ENCODE results near the gene C19orf38.
"Not testable (repeated sequence)": the region's sequence is repeated elsewhere in the genome, so short reads cannot be mapped to it uniquely, and the experiment has no call there.

The C19orf38 gene

DNA sequence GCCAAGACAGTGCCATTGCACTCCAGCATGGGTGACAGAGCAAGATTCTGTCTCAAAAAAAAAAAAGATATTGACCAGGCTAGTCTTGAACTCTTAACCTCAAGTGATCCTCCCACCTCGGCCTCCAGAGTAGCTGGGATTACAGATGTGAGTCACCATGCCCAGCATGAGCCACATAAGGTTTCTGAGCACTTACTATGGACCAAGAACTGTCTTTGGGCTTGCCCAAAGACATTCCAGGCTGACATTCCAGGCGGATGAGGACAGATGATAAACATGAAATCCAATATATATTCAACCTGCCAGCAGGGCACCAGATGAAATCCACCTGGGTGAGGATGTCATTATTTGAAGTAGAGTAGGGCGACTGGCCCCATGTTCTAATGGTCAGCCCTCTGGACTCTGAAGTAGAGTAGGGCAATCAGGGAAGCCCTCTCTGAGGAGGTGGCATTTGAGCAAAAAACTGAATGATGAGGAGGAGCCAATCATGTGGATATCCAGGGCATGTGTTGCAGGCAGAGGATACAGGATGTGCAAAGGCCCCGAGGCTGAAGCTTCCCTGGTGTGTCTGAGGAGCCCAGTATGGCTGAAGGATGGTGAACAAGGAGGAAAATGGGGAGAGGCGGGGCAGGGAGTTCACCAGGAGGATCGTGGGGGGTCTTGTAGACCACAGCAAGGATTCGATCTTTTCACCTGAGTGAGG, 4.0 kb downstream of the C19orf38 start:
- TF ChIP-seq, protein P1, sequence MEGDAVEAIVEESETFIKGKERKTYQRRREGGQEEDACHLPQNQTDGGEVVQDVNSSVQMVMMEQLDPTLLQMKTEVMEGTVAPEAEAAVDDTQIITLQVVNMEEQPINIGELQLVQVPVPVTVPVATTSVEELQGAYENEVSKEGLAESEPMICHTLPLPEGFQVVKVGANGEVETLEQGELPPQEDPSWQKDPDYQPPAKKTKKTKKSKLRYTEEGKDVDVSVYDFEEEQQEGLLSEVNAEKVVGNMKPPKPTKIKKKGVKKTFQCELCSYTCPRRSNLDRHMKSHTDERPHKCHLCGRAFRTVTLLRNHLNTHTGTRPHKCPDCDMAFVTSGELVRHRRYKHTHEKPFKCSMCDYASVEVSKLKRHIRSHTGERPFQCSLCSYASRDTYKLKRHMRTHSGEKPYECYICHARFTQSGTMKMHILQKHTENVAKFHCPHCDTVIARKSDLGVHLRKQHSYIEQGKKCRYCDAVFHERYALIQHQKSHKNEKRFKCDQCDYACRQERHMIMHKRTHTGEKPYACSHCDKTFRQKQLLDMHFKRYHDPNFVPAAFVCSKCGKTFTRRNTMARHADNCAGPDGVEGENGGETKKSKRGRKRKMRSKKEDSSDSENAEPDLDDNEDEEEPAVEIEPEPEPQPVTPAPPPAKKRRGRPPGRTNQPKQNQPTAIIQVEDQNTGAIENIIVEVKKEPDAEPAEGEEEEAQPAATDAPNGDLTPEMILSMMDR (IDR thresholded peaks at IDR 0.05; ENCODE audit: insufficient read depth, missing control alignments), result no peak
- no peak for FAIRE-seq
- DNase-seq (ENCODE audit: insufficient read length, low spot score), result no peak

GRCh38 chr19:10852941-10853340, 4.7 kb downstream of the C19orf38 start:
- DNase-seq (ENCODE audit: insufficient read length, low spot score), result no peak
- TF ChIP-seq, protein P1 (IDR thresholded peaks at IDR 0.05; ENCODE audit: insufficient read depth, missing control alignments), result no peak
- FAIRE-seq, result no peak

GRCh38 chr19:10854350-10855089, 6.3 kb downstream of the C19orf38 start:
- DNase-seq (ENCODE audit: insufficient read length, low spot score), result no peak
- TF ChIP-seq, protein P1 (IDR thresholded peaks at IDR 0.05; ENCODE audit: insufficient read depth, missing control alignments), result no peak
- FAIRE-seq, result no peak

DNA sequence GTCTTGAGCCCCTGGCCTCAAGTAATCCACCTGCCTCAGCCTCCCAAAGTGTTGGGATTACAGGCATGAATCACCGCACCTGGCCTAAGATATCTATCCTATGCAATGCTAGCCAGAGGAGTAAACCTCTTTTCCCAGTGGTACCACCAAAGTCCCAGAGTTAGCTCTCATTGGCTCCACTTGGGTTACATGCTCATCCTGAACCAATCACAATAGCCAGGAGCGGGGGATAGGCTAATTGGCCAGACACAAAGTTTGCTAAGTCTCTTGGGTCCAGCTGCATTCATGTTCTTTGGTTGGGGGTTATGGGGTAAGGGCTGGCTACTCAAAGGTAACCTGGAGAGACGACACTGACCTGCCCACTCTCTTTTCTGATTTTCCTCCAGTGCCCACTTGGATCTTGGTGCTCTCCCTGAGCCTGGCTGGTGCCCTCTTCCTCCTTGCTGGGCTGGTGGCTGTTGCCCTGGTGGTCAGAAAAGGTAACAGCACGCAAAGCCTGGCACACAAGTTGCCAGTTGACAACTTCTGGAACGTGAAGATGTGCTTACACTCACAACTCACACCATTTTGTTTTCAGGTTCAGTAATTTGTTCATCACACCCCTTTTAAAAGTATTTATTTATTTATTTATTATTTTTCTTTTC, 7.8 kb downstream of the C19orf38 start:
- FAIRE-seq (no peak), DNase-seq (ENCODE audit: insufficient read length, low spot score) (no peak)
- TF ChIP-seq, protein P1 (IDR thresholded peaks at IDR 0.05; ENCODE audit: insufficient read depth, missing control alignments), result peak; percentile 24

DNA sequence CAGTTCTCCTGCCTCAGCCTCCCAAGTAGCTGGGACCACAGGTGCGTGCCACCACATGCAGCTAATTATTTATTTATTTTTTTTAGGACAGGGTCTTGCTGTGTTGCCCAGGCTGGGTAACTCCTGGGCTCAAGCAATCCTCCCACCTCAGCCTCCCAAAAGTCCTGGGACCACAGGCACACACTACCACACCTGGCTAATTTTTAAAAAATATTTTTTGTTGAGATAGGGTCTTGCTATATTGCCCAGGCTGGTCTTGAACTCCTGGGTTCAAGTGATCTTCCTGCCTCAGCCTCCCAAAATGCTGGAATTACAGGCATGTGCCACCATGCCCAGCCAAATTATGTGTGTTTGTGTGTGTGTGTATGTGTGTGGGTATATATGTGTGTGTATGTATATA, 8.7 kb downstream of the C19orf38 start:
- FAIRE-seq; DNase-seq (ENCODE audit: insufficient read length, low spot score): not testable (repeated sequence)

DNA sequence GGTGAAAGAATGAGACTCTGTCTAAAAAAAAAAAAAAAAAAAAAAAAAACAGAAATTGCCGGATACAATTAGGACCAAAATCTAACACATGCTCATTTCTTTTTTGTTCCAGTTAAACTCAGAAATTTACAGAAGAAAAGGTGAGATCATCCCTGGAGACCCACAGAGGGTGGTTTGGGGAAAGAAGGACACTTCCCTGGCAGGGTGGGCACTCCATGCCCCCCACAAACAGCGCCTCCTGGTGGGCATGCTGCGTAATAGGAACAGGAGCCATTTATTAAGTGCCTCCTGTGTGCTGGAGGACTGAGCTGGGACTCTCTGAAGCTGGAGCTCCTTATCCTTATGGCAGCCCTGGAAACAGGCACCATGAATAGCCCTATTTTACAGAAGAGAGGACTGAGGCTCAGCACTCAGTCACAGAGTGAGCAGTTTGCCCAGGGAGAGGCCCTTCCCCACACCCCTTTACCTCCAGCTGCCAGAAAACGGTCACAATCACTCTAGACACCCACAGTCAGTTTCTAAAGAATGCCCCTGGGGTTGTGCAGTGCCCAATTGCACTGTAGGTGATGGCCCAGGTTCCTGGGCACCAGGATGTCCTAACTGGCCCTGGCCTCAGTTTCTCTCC, 10.1 kb downstream of the C19orf38 start:
- FAIRE-seq (no peak), DNase-seq (ENCODE audit: insufficient read length, low spot score) (peak; percentile 42)
- TF ChIP-seq, protein P1 (IDR thresholded peaks at IDR 0.05; ENCODE audit: insufficient read depth, missing control alignments), result peak; percentile 66

DNA sequence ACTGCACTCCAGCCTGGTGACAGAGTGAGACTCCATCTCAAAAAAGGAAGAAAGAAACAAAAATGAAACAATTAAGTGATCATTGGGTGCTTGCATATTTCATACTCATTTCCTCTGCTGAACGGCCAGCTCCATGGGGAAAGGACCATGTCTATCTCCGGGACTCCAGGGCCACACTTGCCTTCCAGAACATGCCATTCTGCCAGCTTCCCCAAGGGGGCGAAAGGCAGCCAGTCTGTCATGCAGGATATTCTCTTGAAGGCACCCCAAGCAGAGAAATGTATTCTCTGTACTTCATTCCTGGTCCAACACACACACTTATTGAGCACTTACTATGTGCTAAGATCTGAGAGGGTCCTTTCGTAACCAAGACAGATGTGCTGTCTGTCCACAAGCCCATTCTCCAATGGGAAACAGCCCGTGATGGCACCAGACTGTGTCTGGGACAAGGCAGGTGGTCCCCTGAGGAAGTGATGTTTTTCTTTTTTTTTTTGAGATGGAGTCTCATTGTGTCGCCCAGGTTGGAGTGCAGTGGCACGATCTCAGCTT, 13.0 kb downstream of the C19orf38 start:
- DNase-seq (ENCODE audit: insufficient read length, low spot score), result no peak
- no peak for FAIRE-seq
- TF ChIP-seq, protein P1 (IDR thresholded peaks at IDR 0.05; ENCODE audit: insufficient read depth, missing control alignments), result peak; percentile 28
